GM19438 (cell line): Measurements from ENCODE around the gene SNIP1.
"Not testable (repeated sequence)": the region's sequence is repeated elsewhere in the genome, so short reads cannot be mapped to it uniquely, and the experiment has no call there.

Experiments used
- ATAC-seq: cut with Tn5 transposase; IDR thresholded peaks from one replicate; pipeline ENCODE4 v1.9.1; 2021; ENCODE audit warnings: low read depth; ENCODE audit not compliant: unreplicated experiment

The SNIP1 gene

DNA sequence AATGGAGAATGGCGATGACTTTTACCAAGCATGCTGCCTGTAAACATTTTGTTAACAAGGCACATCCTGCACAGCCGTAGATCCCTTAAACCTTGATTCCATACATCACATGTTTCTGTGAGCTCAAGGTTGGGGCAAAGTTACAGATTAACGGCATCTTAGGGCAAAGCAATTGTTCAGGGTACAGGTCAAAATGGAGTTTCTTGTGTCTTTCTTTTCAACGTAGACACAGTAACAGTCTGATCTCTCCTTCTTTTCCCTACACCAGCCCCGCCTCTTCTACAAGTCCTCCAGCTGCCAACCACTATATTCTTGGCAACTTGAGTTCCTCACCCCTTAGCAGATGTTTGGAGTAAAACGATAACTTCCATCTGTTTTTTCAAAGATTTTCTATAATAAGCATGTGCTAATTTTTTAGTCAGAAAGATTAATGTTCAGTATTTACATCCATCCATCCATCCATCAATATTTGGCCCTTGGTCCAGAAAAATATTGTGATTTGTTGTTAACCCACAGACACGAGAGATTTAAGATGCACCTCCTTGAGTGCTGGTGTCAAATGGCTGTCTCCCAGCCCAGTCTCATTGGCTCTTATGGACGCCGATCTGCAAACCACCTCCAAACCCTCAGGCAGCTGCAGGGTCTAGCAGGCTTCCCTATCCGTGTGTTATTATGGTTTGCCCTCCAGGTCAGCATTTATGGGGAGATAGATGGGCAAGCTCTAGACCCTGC lies 6.5 kb upstream of the SNIP1 start:
- ATAC-seq: no peak

DNA sequence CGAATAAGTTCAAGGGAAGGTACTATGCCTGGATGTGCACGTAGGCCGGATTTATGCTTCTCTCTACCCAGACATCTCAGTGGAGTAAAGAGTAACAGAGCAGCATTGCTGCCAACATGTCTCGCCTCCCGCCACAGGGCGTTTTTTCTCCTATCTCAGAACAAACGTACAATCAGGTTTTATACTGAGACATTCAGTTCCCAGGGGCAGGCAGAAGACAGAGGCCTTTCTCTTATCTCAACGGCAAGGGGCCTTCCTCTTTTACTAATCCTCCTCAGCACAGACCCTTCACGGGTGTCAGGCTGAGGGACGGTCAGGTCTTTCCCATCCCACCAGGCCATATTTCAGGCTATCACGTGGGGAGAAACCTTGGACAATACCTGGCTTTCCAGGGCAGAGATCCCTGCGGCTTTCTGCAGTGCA lies 5.9 kb upstream of the SNIP1 start:
- ATAC-seq: not testable (repeated sequence)

DNA sequence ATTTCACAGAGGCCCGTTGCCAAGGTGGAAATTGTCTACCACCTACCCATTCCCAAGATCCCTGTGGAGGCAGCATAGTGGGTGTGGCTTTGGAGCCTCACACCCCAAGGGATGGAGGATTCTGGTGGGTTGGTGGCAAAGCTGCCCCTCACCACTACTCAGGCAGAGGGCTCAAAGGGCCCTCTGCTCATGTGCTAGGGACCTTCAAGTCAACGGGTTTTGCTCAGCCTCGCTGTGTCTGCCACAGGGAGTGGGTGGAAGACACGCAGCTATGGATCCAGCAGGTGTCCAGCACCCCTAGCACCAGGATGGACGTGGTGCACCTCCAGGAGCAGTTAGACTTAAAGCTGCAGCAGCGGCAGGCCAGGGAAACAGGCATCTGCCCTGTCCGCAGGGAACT lies 5.0 kb upstream of the SNIP1 start:
- ATAC-seq: no peak

DNA sequence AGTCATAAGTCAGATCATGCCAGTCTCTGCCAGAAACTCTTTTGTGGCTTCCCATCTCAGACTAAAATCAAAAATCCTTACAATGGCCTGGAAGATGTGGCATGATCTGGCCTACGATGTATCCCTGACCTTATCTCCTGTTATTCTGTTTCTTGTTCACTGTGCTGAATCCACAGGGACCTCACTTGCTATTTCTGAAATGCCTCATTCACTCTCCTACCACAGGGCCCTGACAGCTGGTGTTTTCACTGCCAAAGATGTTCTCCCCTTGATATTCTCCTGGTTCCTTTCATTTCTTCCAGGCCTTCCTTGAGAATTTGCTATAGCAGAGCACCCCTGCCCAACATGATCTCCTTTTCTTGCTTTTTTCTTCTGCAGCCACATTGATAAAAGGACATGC lies 4.3 kb upstream of the SNIP1 start:
- no peak for ATAC-seq

DNA sequence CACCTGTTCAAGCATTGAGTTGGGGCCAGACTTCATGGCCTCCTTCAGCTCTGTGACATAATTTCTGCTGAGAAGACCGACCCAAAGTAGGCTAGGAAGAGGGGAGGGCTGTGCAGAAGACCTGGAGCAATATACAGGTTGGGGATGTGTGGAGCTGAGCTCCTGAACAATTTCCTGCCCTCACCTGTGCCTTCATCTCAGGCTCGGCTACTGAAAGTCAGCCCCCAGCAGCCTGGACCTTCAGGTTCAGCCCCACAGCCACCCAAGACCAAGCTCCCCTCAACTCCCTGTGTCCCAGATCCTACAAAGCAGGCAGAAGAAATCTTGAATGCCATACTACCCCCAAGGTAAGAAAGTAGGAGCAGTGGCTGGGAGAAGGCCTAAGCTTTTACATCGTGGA lies 3.3 kb upstream of the SNIP1 start:
- ATAC-seq: no peak

DNA sequence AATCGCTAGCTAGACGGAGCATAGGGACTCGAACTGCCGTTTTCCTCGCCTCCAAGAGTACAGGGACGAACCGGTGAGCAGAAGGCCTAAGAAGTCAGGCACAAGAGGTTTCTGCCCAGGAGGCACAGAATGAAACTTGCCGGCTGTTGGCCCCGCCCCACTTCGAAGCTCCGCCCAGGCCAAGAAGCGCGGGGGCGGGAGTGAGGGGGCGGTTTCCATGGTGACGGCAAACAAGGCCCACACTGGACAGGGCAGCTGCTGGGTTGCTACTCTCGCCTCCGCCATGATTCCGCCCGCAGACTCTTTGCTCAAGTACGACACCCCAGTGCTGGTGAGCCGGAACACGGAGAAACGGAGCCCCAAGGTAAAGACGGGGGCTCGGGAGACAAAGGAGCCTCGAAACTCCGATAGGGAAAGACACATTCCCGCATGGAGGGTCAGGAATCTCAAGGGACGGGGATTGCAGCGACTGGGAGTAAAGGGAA lies 2.7 kb upstream of the SNIP1 start, which contains the start of gene DNALI1:
TSS of gene DNALI1 (plus strand) at position 229 of the 485 bp plus-strand sequence. CDS start at position 284, 55 bp downstream.
- ATAC-seq: no peak

DNA sequence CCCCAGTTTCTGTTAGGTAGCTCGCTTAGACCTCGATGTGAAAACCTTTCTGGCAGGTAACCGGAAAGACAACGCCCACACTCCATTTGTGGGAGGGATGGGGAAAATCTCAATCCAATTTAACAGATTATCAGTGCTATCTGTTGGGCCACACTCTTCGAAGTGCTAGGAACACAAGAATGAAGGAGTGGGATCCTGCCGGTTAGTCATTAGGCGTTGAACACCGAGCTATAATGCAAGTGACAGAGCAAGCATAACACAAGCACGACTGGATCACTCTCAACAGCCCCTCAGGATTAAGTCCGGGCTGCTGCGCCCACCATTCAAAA lies 531 bp downstream of the SNIP1 start:
- no peak for ATAC-seq

DNA sequence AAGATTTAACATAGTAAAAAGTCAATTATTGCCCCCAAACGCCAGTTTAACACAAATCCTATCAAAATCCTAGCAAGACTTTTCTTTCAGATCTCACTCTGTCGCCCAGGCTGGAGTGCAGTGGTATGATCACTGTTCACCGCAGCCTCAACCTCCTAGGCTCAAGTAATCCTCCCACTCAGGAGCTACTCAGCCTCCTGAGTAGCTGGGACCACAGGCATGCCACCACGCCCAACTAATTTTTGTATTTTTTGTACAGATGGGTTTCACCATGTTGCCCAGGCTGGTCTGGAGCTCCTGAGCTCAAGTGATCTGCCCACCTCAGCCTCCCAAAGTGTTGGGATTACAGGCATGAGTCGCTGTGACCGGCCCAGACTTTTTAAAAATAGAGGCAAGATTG lies 4.8 kb downstream of the SNIP1 start:
- ATAC-seq: no peak

DNA sequence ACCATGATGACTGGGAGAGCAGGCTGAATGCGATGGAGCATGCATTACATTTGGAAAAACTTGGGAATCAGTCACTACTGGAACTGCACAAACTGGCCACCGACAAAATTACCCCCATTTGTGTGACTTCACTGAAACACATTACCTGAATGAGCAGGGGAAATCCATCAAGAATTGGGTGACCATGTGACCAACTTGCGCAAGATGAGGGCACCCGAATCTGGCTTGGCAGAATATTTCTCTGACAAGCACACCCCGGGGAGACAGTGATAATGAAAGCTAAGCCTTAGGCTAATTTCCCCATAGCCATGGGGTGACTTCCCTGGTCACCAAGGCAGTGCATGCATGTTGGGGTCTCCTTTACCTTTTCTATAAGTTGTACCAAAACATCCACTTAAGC lies 9.1 kb downstream of the SNIP1 start:
- no peak for ATAC-seq

DNA sequence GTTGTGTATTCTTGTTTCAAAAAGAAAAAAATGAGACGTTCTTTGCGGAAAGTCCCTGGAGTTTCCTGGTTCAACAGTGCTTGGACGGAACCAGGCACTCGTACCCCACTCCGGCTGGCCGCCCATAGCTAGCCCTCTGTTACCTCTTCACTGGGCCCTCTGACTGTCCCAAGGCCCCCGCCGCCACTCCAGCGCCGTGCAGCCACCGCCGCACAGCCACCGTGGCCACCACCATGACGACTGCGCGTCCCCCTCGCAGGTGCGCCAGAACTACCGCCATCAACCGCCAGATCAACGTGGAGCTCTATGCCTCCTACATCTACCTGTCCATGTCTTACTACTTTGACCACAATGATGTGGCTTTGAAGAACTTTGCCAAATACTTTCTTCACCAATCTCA lies 9.6 kb downstream of the SNIP1 start:
- no peak for ATAC-seq

DNA sequence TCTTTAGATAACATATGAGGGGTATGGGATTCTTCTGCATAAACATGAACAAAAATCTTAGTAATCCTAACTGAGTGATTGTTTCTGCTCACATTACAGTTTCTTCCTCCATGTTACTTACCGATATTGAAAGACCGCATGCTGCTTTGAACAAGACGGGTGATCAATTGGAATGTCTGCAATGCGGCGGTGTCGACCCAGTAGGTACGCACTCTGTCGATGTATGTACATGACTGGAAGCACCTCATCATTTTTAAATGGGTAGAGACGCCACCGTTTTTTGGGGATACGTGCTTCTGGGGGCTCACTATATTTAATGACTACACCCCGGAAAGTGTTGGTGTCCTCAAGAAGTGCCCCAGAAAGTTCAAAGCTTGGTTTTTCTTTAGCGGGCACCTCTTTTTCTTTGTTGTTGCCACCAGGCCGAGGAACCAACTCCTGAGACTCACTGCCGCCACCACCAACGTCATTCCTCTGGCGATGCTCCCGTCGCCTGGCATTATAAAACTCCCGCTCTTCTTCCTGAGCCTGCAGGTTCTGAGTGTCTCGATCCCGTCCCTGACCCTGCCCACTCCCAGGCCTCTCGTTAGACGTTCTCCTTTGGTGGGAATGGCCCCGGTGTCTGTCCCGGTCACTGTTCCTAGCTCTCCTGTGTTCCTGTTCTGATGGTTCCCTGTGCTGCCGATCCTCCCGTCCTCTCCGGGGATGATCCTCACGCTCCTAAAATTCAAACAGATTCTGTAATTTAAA lies 13.9 kb downstream of the SNIP1 start:
- ATAC-seq: no peak

DNA sequence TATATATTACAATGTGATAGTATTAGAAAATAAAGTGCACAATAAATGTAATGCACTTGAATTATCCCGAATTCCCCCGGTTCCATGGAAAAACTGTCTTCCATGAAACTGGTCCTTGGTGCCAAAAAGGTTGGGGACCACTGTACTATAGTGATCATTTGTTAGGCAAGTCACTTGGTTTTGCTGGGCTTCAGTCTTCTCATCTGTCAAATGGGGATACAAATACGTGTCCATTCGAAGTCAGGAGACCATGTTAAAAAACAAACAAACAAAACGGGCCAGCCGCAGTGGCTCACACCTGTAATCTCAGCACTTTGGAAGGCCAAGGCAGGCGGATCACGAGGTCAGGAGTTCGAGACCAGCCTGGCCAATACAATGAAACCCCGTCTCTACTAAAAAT lies 14.9 kb downstream of the SNIP1 start:
- ATAC-seq: not testable (repeated sequence)

DNA sequence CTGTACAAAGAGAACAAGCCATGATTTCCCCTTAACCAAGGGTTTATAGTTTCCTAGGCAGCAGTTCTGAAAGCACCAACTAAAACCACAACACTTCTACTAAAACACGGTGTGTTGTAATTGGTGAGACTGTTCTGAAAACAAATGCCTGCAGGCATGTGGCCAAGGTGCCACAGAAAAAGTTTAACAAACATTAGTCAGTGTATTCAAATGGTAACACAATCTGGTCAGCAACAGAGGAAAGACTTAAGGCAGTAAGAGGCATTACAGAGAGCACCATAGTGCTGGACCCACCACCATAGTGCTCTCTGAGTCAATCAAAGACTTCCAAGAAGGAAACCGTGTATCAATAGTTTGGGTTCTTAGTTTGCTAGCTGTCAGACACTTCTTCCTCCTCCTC lies 16.7 kb downstream of the SNIP1 start:
- no peak for ATAC-seq

DNA sequence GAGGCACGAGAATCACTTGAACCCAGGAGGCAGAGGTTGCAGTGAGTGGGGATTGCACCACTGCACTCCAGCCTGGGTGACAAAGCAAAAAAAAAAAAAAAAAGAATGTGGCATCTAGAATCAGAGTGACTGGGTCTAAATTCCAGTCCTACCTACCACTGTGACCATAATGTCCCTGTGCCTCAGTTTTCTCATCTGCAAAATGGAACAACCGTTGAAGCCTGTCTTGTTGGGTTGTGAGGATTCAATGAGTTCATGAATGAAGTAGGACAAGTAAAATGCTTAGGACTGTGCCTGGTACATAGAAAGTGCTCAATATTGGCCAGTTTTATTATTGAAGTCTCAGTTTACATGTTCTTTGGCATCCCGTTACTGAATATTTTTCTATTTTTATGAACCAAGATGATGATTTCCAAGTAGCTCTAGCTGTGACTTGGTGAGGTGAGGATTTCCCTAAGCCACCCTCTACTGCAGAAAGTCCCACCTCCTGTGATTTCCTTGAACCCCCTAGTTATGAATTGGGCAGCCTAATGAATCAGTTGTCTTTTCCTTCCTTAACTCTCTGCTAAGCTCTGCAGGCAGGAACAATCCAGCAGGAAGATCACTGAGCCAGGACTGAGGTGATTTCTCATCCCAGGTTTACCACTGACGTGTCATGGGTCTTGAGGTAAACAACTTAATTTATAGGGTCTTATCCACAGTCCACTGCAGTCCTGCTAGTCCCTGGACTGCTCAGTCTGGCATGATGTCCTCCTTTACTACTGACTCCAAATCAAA lies 20.6 kb downstream of the SNIP1 start:
- ATAC-seq: no peak

DNA sequence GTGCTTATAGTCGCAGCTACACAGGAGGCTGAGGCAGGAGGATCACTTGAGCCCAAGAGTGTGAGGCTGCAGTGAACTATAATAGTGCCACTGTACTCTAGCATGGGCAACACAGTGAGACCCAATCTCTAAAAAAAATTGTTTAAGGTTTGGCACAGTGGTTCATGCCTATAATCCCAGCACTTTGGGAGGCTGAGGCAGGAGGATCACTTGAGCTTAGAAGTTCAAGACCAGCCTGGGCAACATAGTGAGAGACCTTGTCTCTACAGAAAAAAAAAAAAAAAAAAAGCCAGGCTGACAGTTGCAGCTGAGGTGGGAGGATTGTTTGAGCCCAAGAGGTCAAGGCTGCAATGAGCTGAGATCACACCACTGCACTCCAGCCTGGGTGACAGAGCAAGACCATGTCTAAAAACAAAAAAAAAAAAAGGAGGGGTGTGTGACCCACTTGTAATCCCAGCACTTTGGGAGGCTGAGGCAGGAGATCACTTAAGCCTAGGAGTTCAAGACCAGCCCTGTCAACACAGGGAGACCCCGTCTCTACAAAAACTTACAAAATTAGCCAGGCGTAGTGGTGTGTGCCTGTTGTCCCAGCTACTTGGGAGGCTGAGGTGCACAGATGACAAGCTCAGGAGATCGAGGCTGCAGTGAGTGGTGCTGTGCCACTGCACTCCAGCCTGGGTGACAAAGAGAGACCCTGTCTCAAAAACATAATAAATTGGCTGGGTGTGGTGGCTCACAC lies 21.5 kb downstream of the SNIP1 start:
- ATAC-seq: not testable (repeated sequence)

DNA sequence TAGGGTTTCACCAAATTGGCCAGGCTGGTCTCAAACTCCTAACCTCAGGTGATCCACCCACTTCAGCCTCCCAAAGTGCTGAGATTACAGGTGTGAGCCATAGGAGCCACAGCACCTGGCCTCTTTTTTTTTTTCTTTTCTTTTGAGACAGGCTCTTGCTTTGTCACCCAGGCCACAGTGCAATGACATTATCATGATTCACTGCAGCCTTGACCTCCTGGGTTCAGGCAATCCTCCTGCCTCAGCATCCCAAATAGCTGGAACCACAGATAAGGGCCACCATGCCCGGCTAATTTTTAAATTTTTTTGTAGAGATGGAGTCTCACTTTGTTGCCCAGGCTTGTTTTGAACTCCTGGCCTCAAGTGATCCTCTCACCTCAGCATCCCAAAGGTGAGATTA lies 24.2 kb downstream of the SNIP1 start:
- ATAC-seq: not testable (repeated sequence)

DNA sequence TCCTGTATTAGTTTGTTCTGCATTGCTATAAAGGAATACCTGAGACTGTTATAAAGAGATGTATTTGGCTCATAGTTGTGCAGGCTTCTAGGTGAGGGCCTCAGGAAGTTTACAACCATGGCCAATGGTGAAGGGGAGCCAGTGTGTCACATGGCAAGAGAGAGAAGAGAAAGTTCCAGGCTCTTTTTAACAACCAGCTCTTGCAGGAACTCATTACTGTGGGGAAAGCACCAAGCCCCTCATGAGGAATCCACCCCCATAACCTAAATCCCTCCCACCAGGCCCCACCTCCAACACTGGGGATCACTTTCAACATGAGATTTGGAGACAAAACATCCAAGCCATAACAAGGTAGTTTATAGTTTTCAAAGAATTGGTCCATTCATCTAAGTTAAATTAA lies 34.5 kb downstream of the SNIP1 start:
- ATAC-seq: no peak

DNA sequence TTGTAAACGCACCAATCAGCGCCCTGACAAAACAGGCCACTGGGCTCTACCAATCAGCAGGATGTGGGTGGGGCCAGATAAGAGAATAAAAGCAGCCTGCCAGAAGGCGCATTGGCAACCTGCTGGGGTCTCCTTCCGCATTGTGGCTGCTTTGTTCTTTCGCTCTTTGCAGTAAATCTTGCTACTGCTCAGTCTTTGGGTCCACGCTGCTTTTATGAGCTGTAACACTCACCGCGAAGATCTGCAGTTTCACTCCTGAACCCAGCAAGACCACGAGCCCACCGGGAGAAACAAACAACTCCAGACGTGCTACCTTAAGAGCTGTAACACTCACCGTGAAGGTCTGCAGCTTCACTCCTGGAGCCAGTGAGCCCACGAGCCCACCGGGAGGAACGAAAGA lies 35.2 kb downstream of the SNIP1 start:
- not testable (repeated sequence) for ATAC-seq

DNA sequence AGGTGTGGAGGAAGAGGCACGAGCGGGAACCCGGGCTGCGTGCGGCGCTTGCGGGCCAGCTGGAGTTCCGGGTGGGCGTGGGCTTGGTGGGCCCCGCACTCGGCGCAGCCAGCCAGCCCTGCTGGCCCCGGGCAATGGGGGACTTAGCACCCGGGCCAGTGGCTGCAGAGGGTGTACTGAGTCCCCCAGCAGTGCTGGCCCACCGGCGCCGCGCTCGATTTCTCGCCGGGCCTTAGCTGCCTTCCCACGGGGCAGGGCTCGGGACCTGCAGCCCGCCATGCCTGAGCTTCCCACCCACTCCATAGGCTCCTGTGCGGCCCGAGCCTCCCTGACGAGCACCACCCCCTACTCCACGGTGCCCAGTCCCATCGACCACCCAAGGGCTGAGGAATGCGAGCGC lies 35.9 kb downstream of the SNIP1 start:
- ATAC-seq: not testable (repeated sequence)

DNA sequence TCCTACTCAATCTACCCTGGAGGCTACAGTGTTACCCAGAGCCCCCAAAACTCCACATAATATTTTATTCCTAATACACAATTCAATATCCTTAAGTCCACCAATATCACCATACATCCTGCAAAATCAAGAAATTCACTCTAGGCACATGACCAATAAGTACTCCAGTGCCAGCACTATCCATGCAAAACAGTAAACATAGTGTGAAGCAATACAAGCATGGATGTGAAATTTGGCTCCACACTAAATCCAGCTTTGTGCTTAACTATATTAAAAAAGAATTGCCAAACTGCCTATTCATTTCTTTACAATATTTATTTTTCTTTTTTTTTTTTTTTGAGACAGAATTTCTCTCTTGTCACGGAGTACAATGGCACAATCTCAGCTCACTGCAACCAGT lies 36.5 kb downstream of the SNIP1 start:
- no peak for ATAC-seq
